NCI-H1930 (cell line): ENCODE measurements around the gene CISD3.
A peak's percentile ranks its signal among the peaks of the same experiment; 100 is the strongest.

ENCODE experiments used
- DNase-seq, 2 experiments: peaks; one replicate each; lab custom pipeline; 2025; lab: John Stamatoyannopoulos, UW

CISD3 gene

GRCh38 chr17:38745545-38745944, 15.4 kb downstream of the CISD3 start:
- no peak for DNase-seq

- DNase-seq, result no peak
Measured at GRCh38 chr17:38746004-38746848, 16.1 kb downstream of the CISD3 start.

- DNase-seq, result no peak
Measured at GRCh38 chr17:38746849-38747462, 16.8 kb downstream of the CISD3 start.

- DNase-seq, result peak in 1 of 2 experiments; percentile 33
Measured at GRCh38 chr17:38747463-38748148, 17.5 kb downstream of the CISD3 start.

GRCh38 chr17:38748149-38748891, 18.2 kb downstream of the CISD3 start, which contains the start of gene PCGF2:
Gene PCGF2, minus strand, starts transcription at chr17:38748336. Its CDS starts 7,934 bp downstream, at chr17:38740402.
- DNase-seq, result peak; percentile 81 to 86

- DNase-seq, result no peak
Measured at GRCh38 chr17:38748892-38749222, 18.7 kb downstream of the CISD3 start.

GRCh38 chr17:38749223-38750043, 19.3 kb downstream of the CISD3 start:
- DNase-seq, result peak; percentile 63

- DNase-seq, result no peak
Measured at GRCh38 chr17:38750044-38750311, 19.8 kb downstream of the CISD3 start.

- peak in 1 of 2 experiments; percentile 55 for DNase-seq
Measured at GRCh38 chr17:38750312-38751121, 20.4 kb downstream of the CISD3 start.

GRCh38 chr17:38751144-38751807, 21.1 kb downstream of the CISD3 start:
- DNase-seq, result no peak

- DNase-seq, result peak; percentile 79 to 88
Measured at GRCh38 chr17:38751808-38752307, 21.7 kb downstream of the CISD3 start.

- DNase-seq, result peak; percentile 97 to 98
Measured at GRCh38 chr17:38752308-38753070, 22.3 kb downstream of the CISD3 start, which contains the start of gene PSMB3. Gene PSMB3, plus strand, starts transcription at chr17:38752741. Its CDS starts 86 bp downstream, at chr17:38752827.

GRCh38 chr17:38753071-38753506, 22.9 kb downstream of the CISD3 start:
- DNase-seq, result no peak

GRCh38 chr17:38761612-38762011, 31.5 kb downstream of the CISD3 start:
- DNase-seq, result no peak

- no peak for DNase-seq
Measured at GRCh38 chr17:38762231-38762630, 32.1 kb downstream of the CISD3 start.

GRCh38 chr17:38766341-38766740, 36.2 kb downstream of the CISD3 start:
- no peak for DNase-seq

- DNase-seq, result no peak
Measured at GRCh38 chr17:38768417-38768816, 38.3 kb downstream of the CISD3 start.

- DNase-seq, result no peak
Measured at GRCh38 chr17:38773258-38773657, 43.1 kb downstream of the CISD3 start.
